Activated T-cell treated with anti-CD3 and anti-CD28 coated beads for 1 hour (primary cell): ENCODE data around the gene HRCT1.
A peak's percentile ranks its signal among the peaks of the same experiment; 100 is the strongest.
"Not testable (repeated sequence)": the region's sequence is repeated elsewhere in the genome, so short reads cannot be mapped to it uniquely, and the experiment has no call there.

ENCODE experiments used
- DNase-seq: peaks from one replicate; pipeline ENCODE4 v3.0.0-alpha.2; 2020; ENCODE audit warnings: low read depth

The HRCT1 gene

GRCh38 chr9:35905912-35906679, at the start of gene HRCT1:
TSS of gene HRCT1 (plus strand) at chr9:35906202. CDS start at chr9:35906288, 86 bp downstream.
- no peak for DNase-seq

DNA sequence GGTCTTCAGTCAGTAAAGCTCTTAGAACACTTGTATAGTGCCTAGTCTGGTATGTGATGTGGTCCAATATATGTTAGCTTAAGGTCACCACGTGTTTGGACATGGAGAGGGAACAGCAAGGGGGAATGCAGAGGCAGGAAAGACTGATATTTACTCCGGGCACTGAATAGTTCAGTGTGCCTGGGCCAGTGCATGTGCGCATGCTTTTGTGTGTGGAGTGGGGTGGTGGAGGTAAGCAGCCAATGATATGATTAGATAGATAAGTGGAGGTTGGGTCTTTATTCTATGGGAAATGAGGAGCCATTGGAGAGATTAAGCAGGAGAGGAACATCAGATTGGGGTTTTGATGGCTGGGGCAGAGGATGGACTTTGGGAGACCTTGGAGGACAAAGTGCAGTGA, 49.8 kb upstream of the HRCT1 start:
- no peak for DNase-seq

DNA sequence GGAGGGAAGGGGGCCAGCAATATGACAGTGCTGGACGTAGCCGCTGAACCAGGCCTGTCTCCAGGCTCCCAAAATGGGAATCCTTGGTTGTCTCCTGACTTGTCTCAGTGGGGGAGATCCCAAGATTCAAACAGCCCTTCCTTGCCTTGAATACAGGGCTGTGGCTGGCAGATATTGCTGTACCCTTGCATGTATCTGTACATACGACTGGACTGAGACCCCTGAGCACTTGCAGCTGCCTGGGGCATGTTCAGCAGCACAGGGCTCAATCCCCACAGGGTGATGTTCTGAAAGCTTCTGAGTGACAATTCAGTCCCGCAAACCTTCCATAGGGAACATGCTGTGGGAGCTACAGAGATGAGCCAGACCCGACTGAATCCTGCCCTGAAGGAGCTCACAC, 49.1 kb upstream of the HRCT1 start:
- no peak for DNase-seq

- DNase-seq, result no peak
Observed at GRCh38 chr9:35858458-35858857, 47.5 kb upstream of the HRCT1 start.

GRCh38 chr9:35859310-35859989, 46.6 kb upstream of the HRCT1 start:
- DNase-seq, result no peak

DNA sequence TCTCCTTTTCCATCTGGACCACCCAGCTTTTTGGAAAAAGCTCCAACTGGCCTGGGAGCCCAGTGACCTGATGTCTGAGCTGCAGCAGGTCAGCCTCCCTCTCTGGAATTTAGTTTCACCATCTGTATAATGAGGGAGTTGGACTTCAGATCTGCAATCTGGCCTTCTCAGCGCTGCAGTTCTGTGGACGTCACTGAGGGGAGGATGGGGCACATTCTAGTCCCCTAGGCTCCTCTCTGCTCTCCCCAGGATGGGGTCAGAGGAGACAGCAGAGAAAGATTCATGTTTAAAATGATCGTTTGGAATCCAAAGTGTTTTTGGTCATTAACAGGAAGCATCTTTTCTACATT, 46.0 kb upstream of the HRCT1 start:
- no peak for DNase-seq

GRCh38 chr9:35861161-35861897, 44.7 kb upstream of the HRCT1 start:
- DNase-seq, result no peak

GRCh38 chr9:35862328-35862727, 43.7 kb upstream of the HRCT1 start:
- DNase-seq, result no peak

GRCh38 chr9:35863583-35863982, 42.4 kb upstream of the HRCT1 start:
- DNase-seq, result no peak

GRCh38 chr9:35864695-35865255, 41.2 kb upstream of the HRCT1 start:
- DNase-seq, result no peak

GRCh38 chr9:35867538-35867937, 38.5 kb upstream of the HRCT1 start:
- DNase-seq, result no peak

DNA sequence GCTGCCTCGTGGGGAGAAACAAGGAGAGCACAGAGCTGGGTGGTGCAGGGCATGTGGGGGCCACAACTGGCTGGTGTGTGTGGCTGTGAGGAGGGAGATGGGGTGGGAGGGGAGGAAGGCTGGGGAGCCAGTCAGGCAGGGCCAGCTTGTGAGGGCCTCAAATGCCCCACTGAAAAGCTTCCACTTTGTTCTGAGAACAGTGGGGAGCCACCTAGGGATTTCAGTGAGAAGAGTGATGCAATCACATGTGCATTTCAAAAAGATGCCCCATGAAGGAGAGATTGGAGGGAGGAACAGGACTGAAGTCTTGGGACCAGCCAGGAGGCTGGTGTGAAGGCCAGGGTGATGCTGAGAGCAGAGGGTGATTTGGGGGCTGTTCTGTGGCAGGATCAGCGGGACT, 37.1 kb upstream of the HRCT1 start:
- DNase-seq, result no peak

GRCh38 chr9:35869621-35870216, 36.3 kb upstream of the HRCT1 start:
- no peak for DNase-seq

DNA sequence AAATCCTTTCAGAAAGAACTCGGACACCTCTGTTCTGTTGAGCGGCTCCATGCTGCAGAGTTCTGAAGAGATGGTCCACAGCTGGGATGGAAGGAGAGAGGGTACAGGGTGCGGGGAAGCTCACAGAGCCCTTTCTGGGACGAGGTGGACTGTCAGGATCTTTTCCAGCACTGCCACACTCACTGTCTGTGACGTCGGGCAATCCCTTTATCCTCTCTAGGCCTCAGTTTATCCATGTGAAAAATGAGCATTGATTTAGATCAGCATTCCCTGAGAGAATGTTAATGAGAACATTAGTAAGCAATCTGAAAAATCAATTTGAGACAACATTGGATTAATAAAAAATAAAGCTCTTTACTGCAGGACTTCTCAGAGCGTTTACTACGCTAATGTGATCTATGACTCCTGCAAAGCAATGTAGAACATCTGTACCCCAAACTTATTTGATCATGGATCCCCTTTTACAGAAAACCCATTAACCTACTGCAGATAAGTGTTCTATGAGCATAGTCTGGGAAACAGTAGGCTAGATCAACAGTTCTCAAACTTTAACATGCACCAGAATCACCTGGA, 35.6 kb upstream of the HRCT1 start, which contains the start of gene OR13J1:
OR13J1 (minus strand) TSS at position 51 of the 573 bp plus-strand sequence; CDS start at position 51, 0 bp downstream.
- no peak for DNase-seq

- DNase-seq, result no peak
Observed at GRCh38 chr9:35871545-35871944, 34.5 kb upstream of the HRCT1 start.

DNA sequence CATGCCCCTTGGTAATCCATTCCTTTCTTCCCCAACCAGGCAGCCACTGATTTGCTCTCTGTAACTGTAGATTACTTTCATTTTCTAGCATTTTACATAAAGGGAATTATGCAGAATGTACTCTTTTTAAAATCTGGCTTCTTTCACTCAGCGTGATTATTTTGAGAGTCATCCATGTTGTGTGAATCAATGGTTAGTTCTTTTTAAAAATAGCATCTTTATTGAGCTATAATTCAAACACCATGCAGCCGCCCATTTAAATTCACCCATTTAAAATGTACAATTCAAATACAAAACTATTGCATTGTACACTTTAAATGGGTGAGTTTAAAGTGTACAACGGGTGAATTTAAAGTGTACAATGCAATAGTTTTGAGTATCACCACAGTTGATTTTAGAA, 33.5 kb upstream of the HRCT1 start:
- no peak for DNase-seq

GRCh38 chr9:35882263-35882848, 23.6 kb upstream of the HRCT1 start:
- peak; percentile 89 for DNase-seq

- no peak for DNase-seq
Observed at GRCh38 chr9:35882996-35883395, 23.0 kb upstream of the HRCT1 start.

DNA sequence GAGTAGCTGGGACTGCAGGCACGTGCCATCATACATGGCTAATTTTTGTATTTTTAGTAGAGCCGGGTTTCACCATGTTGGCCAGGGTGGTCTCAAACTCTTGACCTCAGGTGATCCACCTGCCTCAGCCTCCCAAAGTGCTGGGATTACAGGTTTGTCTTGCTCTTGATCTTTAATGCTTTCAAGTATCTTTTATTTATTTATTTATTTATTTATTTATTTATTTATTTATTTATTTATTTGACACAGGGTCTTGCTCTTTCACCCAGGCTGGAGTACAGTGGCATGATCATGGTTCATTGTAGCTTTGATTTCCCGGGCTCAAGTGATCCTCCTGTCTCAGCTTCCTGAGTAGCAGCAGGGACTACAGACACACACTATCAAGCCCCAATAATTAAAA, 21.1 kb upstream of the HRCT1 start:
- not testable (repeated sequence) for DNase-seq

GRCh38 chr9:35891646-35892045, 14.4 kb upstream of the HRCT1 start:
- DNase-seq, result no peak

GRCh38 chr9:35892051-35892450, 14.0 kb upstream of the HRCT1 start:
- DNase-seq, result no peak
